CD14-positive monocyte (primary cell): ENCODE measurements around the gene IL2RG. TPM values are rescaled to one million over a fixed set of nuclear protein-coding genes. Genes with fewer than 3 reads are reported as not detected.

Experiments used
- DNase-seq, 3 donors: peaks; one replicate each; pipeline ENCODE4 v3.0.0-alpha.2; 2011 to 2022
- H2AFZ ChIP-seq: 2 replicates; pipeline ENCODE4 v1.6.0; 2012; ENCODE audit warnings: mild to moderate bottlenecking, low read depth, low read length, inconsistent platforms; ENCODE audit not compliant: insufficient read depth, poor library complexity, severe bottlenecking
- H3K27ac ChIP-seq, 2 donors: 1 replicate in 1 of 2; 2 replicates in 1 of 2; pipeline ENCODE4 v1.5.1; 2012 to 2013; ENCODE audit warnings: low read length in 2 of 2, control low read depth in 1 of 2, inconsistent platforms in 1 of 2, low read depth in 1 of 2, mild to moderate bottlenecking in 1 of 2
- H3K27me3 ChIP-seq, 2 donors: one replicate each; pipeline versions ENCODE4 v1.6.0 to v1.6.1; 2011 to 2013; ENCODE audit warnings: low read length in 2 of 2; ENCODE audit not compliant: control insufficient read depth in 2 of 2, insufficient read depth in 2 of 2
- H3K36me3 ChIP-seq, 2 donors: replicated peaks in 1 of 2; 1 replicate in 1 of 2; 2 replicates in 1 of 2; pipeline versions ENCODE4 v1.5.1 to v1.6.1; 2012 to 2013; ENCODE audit warnings: low read length in 2 of 2, control low read depth in 1 of 2, inconsistent platforms in 1 of 2, mild to moderate bottlenecking in 1 of 2; ENCODE audit not compliant: insufficient read depth in 2 of 2, control insufficient read depth in 1 of 2
- H3K4me1 ChIP-seq, 2 donors: 1 replicate in 1 of 2; 2 replicates in 1 of 2; pipeline versions ENCODE4 v1.5.1 to v1.6.1; 2012 to 2013; ENCODE audit warnings: low read length in 2 of 2, control low read depth in 1 of 2, inconsistent platforms in 1 of 2, mild to moderate bottlenecking in 1 of 2, moderate library complexity in 1 of 2; ENCODE audit not compliant: insufficient read depth in 2 of 2, control insufficient read depth in 1 of 2
- H3K4me2 ChIP-seq: replicated peaks from 2 replicates; pipeline ENCODE3; 2012; ENCODE audit warnings: low read length, moderate library complexity, mild to moderate bottlenecking; ENCODE audit not compliant: poor library complexity, severe bottlenecking; ENCODE audit errors: extremely low read depth
- H3K4me3 ChIP-seq, 3 experiments: fragments of 200-600 bp in 1 of 3; sonication (generic) in 1 of 3; replicated peaks in 1 of 3; 1 replicate in 2 of 3; 2 replicates in 1 of 3; pipeline ENCODE4 v1.5.1; 2011 to 2013; ENCODE audit warnings: low read length in 3 of 3, mild to moderate bottlenecking in 3 of 3, control low read depth in 2 of 3, low read depth in 2 of 3, inconsistent platforms in 1 of 3, moderate library complexity in 1 of 3
- H3K79me2 ChIP-seq: 2 replicates; pipeline ENCODE4 v1.6.0; 2012; ENCODE audit warnings: mild to moderate bottlenecking, control low read depth, inconsistent platforms, low read length, moderate library complexity; ENCODE audit not compliant: insufficient read depth
- H3K9ac ChIP-seq: 2 replicates; pipeline ENCODE4 v1.6.0; 2017; ENCODE audit warnings: low read length, mild to moderate bottlenecking; ENCODE audit not compliant: insufficient read depth, poor library complexity, severe bottlenecking
- H3K9me3 ChIP-seq, 2 donors: replicated peaks in 1 of 2; 1 replicate in 1 of 2; 2 replicates in 1 of 2; pipeline versions ENCODE4 v1.5.1 to v1.6.1; 2012 to 2013; ENCODE audit warnings: low read length in 2 of 2, control low read depth in 1 of 2; ENCODE audit not compliant: control insufficient read depth in 1 of 2, insufficient read depth in 1 of 2
- H4K20me1 ChIP-seq: 2 replicates; pipeline ENCODE4 v1.6.0; 2012; ENCODE audit warnings: mild to moderate bottlenecking, low read length, control low read depth, moderate library complexity; ENCODE audit not compliant: insufficient read depth
- H3K27ac Mint-ChIP-seq, 7 donors: one replicate each; pipeline ENCODE4 v1.8.0; 2020; ENCODE audit warnings: mild to moderate bottlenecking in 7 of 7, mixed read lengths in 7 of 7, moderate library complexity in 6 of 7, inconsistent platforms in 2 of 7
- H3K27me3 Mint-ChIP-seq, 3 donors: one replicate each; pipeline ENCODE4 v1.8.0; 2021 to 2022; ENCODE audit warnings: low read depth in 3 of 3, mild to moderate bottlenecking in 3 of 3, mixed read lengths in 3 of 3, moderate library complexity in 3 of 3, inconsistent platforms in 1 of 3
- H3K36me3 Mint-ChIP-seq, 2 donors: one replicate each; pipeline ENCODE4 v1.8.0; 2020; ENCODE audit warnings: mixed read lengths in 2 of 2, inconsistent platforms in 1 of 2, mild to moderate bottlenecking in 1 of 2
- H3K4me1 Mint-ChIP-seq: one replicate; pipeline ENCODE4 v1.8.0; 2020; ENCODE audit warnings: mild to moderate bottlenecking, mixed read lengths
- H3K4me3 Mint-ChIP-seq, 2 donors: one replicate each; pipeline ENCODE4 v1.8.0; 2020; ENCODE audit warnings: mild to moderate bottlenecking in 2 of 2, mixed read lengths in 2 of 2, moderate library complexity in 1 of 2
- H3K9me3 Mint-ChIP-seq, 7 donors: one replicate each; pipeline ENCODE4 v1.8.0; 2020 to 2022; ENCODE audit warnings: mixed read lengths in 7 of 7, mild to moderate bottlenecking in 6 of 7, moderate library complexity in 6 of 7, inconsistent platforms in 2 of 7
- WGBS: methylation state at CpG from one replicate; pipeline ENCODE4 v1.1.5; 2013; ENCODE audit warnings: missing lambda C conversion rate; ENCODE audit not compliant: insufficient coverage; 5-methylcytosine and 5-hydroxymethylcytosine counted together
- intact Hi-C, 2 donors: fragments of 100-400 bp; cut with micrococcal nuclease; formaldehyde crosslinking; loops; one replicate each; pipeline versions ENCODE4 v1.15.0 to v1.15.1; 2023
- polyA plus RNA-seq, 3 donors: library from polyadenylated mRNA; depleted of rRNA in 1 of 3; unstranded in 2 of 3; stranded (reverse) in 1 of 3; fragments of 300-500 nt in 2 of 3; fragments of >200 nt in 1 of 3; fragmentation: Illumina TruSeq in 2 of 3; gene quantifications; 1 replicate in 2 of 3; 2 replicates in 1 of 3; pipeline ENCODE4 v1.2.3, GENCODE V29; 2012 to 2021
- TF ChIP-seq, protein P1 (sequence below): fragments of 200-600 bp; IDR thresholded peaks from one replicate; pipeline ENCODE4 v1.8.0; 2022; ENCODE audit warnings: antibody characterized with exemption, mild to moderate bottlenecking

Gene IL2RG
- polyA plus RNA-seq, 3 donors = 48.3 to 105 (median 94.5) TPM

DNA sequence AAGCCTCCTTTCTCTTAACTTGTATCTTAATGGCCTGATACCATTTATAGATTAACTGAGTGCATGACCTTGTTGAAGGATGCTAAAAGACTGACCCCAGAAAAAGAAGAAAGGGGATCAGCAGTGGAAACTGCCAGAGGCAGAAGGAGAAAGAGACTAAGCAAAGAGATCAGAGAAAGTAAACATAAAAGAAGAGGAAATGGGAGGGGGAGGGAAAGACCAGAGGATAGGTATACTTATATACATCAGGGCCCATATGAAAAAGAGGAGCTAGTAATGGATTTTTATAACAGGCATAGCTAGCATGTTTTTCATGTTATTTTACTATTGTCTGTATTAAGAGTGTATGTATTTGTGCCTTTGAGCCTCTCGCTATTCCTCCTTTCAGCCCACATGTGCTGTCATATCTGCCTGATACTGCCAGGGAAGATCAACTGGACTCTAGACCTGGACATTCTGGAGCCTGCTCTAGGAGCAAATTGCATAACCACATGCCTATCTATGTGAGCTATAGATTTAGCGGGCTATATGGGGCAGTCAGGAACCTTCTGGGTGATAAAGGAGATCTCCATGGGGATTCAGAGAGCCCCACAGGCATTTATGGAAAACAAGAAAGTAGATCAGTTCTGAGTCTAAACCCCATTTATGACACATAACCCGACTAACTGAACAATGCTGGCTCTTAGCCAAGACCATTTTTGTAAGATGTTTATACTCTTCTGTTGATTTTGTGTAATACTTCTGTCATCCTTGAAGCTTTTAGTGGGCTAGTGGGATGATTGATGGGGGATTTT is 29.9 kb downstream of the IL2RG start:
- no peaks in the 10 kb centered on the region for H3K79me2 ChIP-seq
- H3K4me1 ChIP-seq = no peaks in the 10 kb centered on the region
- Mint-ChIP-seq H3K4me1 (no peaks in the 10 kb centered on the region), H3K36me3 (no peaks in the 10 kb centered on the region), H3K9me3 (peaks cover 0 to 3% (median 0%) of the 10 kb centered on the region in 7 donors), H3K27ac (no peak overlapping the region), H3K4me3 (no peak overlapping the region), H3K27me3 (peaks cover 0 to 9% (median 2%) of the 10 kb centered on the region in 3 donors)
- H3K27me3 ChIP-seq = no peaks in the 10 kb centered on the region
- no peaks in the 10 kb centered on the region for H3K36me3 ChIP-seq
- TF ChIP-seq, protein P1, sequence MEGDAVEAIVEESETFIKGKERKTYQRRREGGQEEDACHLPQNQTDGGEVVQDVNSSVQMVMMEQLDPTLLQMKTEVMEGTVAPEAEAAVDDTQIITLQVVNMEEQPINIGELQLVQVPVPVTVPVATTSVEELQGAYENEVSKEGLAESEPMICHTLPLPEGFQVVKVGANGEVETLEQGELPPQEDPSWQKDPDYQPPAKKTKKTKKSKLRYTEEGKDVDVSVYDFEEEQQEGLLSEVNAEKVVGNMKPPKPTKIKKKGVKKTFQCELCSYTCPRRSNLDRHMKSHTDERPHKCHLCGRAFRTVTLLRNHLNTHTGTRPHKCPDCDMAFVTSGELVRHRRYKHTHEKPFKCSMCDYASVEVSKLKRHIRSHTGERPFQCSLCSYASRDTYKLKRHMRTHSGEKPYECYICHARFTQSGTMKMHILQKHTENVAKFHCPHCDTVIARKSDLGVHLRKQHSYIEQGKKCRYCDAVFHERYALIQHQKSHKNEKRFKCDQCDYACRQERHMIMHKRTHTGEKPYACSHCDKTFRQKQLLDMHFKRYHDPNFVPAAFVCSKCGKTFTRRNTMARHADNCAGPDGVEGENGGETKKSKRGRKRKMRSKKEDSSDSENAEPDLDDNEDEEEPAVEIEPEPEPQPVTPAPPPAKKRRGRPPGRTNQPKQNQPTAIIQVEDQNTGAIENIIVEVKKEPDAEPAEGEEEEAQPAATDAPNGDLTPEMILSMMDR = no peak
- WGBS = no CpG with 5 or more reads among the region's 3 CpGs
- no peak for DNase-seq
- intact Hi-C loops = no loop called here
- no peaks in the 10 kb centered on the region for H3K9me3 ChIP-seq
- H2AFZ ChIP-seq = no peak overlapping the region
- no peak overlapping the region for H3K9ac ChIP-seq
- H3K27ac ChIP-seq = no peak overlapping the region
- no peak overlapping the region for H3K4me2 ChIP-seq
- H4K20me1 ChIP-seq = no peaks in the 10 kb centered on the region
- no peak overlapping the region for H3K4me3 ChIP-seq

DNA sequence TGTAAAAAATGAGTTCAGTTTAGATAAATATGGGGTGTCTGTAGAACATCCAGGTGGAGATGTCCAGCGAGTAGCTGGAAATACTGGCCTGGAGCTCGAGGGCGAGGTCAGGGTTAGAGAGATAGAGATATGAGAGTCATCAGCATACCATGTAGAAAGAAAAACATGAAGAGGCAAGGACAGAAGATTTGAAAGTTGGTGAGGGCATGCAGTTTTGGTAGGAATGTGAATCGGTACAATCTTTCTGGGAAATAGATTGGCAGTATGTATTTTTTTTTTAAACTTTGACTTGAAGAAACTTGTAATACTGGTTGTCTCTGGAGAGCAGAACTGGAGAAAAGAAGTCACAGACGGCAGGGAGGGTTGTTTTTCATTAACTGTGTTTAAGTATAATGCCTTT is 40.8 kb downstream of the IL2RG start:
- intact Hi-C loops = no loop called here
- Histone ChIP-seq H3K27ac (no peak overlapping the region), H2AFZ (no peak overlapping the region), H3K36me3 (no peaks in the 10 kb centered on the region), H3K27me3 (no peaks in the 10 kb centered on the region), H4K20me1 (no peaks in the 10 kb centered on the region), H3K79me2 (peaks cover 23% of the 10 kb centered on the region), H3K4me1 (peaks cover 17 to 22% of the 10 kb centered on the region in 2 donors), H3K4me2 (no peak overlapping the region), H3K4me3 (no peak overlapping the region), H3K9ac (no peak overlapping the region), H3K9me3 (no peaks in the 10 kb centered on the region)
- Mint-ChIP-seq H3K27me3 (peaks cover 0 to 9% (median 0%) of the 10 kb centered on the region in 3 donors), H3K9me3 (peaks cover 0 to 6% (median 5%) of the 10 kb centered on the region in 7 donors), H3K36me3 (peaks cover 3 to 5% of the 10 kb centered on the region in 2 donors), H3K4me3 (no peak overlapping the region), H3K4me1 (peaks cover 28% of the 10 kb centered on the region), H3K27ac (no peak overlapping the region)
- no peak for DNase-seq
- TF ChIP-seq, protein P1 = no peak
- 90% methylated on average over 2 of the region's 5 CpGs for WGBS
